ENCODE data around the gene EIF2B2.

DNA sequence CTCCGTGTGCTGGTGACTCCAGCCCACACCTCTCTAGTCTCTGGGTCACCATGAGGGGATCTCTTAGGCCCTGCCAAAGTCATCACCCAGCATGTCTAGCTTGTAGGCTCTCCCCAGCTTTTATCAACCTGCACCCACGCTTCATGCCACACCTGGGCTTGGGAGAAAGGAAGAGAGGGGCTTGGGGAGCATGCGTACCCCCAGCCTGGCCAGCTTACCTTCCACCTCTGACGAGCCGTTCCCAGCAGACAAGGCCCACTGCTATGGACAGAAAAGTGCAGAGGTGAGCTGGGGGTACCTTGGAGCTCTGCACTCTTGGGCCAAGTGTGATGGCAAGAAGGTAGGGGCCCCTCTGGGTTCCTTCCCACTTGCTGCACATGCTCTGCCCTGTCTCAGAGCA is 49.0 kb upstream of the EIF2B2 start:
- TF ChIP-seq POLR2A (IDR thresholded peaks at IDR 0.05; ENCODE audit: low read length) (no peak), GATA1 (IDR thresholded peaks at IDR 0.05; ENCODE audit: low read depth, low read length) (no peak)
